Stimulated activated CD8-positive, alpha-beta memory T cell treated with anti-CD3 and anti-CD28 coated beads, Interleukin-15, amount 100 ng/mL, for 24 hours (primary cell): ENCODE results near the gene KCNC2.
"Not testable (repeated sequence)": the region's sequence is repeated elsewhere in the genome, so short reads cannot be mapped to it uniquely, and the experiment has no call there.

ENCODE experiments used
- DNase-seq: peaks from one replicate; pipeline ENCODE4 v3.0.0-alpha.2; 2020; ENCODE audit warnings: low read depth

Gene KCNC2

DNA sequence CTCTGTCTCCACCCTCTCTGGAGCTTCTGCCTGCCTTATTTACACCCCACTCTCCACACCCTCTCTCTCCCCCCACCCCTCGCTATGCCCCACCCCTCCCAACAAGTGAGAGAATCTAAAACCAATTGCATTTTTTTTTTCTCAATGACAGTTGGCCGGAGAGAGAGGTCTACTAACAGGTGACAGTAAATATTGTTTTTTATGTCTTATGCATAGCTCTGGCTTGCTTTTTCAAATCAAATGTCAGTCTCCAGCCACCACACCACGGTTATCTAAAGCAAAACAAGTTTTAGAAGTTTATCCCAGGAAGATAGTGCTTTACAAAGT, at the start of gene KCNC2:
KCNC2 (minus strand) TSS at position 28 of the 327 bp plus-strand sequence.
- no peak for DNase-seq

DNA sequence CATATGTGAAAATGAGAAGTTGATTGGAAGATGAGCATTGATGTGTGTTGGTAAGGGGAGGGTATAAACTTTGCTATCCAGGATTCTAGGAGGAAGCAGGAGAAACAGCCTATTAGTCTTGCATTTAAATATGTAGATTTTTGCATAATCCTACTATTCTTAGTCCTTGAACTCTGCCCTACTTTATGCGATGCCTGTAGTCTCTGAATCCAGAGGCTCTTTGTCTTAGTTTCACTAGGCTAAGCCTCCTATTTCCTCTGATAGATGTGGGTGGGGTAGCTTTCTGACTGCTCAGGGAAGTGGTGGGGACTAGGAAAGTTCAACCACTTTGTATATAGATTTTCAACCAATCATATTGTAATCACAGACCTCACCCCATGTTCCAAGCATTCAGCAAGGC, 49.5 kb upstream of the KCNC2 start:
- no peak for DNase-seq

DNA sequence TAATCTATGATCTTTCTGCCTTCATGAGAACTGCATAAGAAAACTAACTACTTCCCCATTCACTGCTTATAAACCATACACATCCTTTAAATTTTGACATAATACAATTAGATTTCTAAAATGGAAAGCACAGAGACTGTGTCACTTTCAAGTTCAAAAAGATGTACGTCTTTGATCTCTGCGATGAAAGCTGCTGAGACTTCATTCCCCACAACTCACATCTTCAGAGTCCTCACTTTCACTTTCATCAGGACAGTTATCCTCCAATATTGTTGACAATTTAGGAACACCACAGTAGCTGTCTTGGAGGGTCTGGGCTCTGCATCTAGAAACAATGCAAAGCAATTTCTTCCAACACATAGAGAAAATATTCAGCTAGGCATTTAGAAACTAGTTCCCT, 47.9 kb upstream of the KCNC2 start:
- no peak for DNase-seq

DNA sequence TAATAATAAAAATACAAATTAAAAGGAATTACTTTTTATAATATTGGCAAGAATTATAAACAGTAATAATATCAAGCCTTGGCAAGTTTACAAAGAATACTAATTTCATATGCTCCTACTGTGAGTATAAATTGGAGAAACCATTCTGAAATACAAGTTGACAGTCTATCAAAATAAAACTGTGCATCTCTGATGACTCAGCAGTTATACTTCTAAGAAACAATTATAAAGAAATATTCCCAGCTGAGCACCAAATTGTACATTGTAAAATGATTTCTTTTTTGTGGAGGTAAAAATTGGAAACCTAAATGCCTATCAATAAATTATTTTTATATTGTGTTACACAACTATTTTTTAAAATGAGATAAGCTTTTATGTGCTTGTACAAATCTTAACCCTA, 35.5 kb upstream of the KCNC2 start:
- no peak for DNase-seq

DNA sequence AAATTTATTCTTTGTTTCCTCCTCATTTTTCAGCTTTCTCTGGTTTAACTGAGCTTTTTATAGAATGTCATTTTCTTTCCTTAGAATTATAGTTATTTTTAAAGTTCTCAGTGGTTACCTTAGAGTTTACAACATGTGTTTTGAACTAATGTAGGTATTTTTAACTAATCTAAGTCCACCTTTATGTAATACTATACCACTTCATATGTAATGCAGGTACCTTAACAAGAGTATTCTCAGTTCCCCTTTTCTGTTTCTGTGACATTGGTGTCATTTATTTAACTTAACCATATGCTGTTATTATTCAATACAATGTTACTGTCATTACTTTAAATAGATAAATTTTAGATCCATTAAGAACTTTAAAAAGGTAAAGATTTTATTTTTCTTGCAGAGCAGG, 30.3 kb upstream of the KCNC2 start:
- no peak for DNase-seq

DNA sequence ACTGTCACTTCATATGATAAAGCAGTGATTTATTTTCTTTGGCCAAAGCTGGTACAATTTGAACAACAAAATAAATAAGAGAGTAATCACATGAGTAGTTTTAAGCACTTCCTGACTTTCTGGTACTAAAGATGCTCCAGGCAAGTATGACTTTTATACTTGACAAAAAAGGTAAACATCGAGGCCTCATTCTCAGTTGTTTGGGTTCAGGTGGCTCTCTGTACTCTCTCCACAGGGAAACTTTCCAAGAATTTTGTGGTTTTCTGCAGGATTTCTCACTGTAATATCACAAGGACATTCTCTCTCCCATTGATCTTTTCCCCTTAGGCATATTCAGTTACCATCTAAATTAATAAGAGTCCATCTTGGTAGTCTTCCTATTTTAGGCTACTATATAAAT, 26.6 kb upstream of the KCNC2 start:
- no peak for DNase-seq

DNA sequence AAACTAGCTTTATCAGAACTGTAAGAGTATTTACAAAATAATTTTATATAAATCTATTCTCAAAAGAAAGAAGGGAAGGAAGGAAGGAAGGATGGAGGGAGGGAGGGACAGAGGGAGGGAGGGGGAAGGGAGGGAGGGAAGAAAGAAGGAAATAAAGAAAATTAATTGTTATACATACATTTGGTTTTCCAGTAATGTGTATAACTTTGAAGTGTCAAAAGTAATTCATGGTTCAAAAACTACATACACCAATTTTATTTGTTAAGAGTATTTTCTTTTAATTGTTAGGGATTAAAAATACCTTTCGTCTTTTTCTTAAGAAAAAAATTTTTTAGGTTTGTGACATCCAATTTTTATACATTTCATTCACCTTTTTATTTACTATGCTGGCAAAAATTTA, 17.5 kb upstream of the KCNC2 start:
- no peak for DNase-seq

DNA sequence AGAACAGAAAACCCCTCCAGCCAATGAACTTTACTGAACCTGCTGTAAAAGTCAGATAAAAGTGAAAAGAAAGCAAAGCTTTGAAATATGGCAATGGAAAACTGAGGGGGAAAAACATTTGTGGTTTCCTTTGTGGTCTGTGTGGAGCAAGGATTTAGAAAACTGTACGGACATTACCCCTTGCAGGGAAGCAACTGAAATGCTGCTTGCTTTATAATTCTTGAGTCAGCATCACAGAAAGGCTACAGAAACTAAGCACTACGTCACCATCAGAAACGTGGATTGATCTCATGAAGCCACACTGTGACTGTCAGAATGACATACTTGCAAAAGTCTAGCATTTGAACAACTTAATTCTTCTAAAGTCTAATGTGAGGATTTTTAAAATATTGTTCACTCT, 2.4 kb upstream of the KCNC2 start:
- DNase-seq, result no peak

DNA sequence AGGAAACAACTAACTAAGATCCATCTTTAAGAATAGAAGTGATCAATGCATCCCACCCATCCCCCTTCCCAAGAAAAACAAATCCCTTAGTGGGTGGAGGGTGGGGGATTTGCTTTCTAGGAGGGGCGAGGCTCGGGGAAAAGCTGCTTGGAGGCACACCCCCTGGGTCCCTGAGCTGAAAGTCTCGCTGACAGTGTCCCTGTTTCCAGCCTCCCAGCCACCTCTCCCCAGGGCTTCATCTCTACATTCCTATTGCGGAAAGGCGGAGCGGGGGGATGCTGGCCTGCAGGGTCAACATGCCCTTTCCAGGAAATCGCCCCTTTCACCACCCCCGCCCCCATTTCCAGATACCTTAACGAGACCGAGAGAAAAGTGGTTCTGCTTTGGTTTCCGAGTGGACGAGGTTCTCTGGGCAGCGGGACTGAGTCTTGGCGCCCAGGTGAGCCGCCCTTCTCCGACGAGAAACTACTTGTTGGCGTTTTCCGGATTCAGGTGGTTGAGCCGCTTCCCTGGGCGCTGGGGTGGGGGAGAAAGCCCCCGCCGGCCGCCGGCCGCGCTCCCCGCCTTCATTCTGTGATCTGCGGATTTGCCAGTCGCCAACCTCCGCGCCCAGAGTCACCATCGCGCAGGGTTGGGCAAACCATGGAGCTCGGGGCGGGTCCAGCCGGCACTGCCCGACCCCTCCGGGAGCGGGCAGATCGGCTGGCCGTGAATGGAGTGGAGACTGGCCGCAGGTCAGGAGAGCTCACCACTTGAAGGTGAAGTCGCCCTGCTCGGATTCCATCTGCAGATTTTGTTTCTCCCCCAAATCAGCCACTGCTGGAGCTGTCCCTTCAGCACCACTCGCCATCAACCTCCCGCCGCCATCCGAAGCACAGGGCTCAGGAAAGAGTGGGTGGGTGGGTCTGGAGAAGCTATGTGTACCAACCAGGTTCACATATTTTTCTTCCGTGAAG, 505 bp downstream of the KCNC2 start:
- no peak for DNase-seq

DNA sequence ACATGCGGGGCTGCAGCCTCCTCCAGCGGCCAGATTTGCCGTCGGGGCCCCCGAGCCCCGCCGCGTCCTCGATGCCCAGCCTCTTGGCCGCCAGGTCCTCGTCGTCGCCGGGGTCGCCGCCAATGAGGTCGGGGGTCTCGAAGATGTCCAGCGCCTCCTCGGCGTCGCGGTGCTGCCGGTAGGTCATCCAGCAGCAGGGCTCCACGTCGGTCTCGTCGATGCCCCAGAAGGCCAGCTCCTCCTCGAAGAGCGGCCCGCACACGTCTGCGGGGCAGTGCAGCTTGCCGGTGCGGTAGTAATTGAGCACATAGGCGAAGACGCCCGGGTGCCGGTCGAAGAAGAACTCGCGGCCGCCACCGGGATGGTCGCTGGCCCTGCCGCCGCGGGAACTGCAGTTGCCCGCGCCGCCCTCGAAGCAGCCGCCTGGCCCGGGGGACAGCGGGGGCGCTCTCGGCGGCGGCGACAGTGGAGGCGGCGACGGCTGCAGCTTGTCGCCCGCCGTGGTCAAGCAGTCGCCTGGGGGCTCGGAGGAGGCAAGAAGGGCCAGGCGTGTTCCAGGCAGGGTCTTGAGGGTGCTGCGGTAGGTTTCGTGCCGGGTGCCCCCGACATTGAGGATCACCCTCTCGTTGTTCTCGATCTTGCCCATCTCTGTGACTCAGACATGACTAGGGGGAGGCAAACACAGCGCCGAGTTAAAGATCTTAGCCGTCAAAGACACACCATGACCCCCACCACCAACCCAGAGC, 2.1 kb downstream of the KCNC2 start:
- no peak for DNase-seq

DNA sequence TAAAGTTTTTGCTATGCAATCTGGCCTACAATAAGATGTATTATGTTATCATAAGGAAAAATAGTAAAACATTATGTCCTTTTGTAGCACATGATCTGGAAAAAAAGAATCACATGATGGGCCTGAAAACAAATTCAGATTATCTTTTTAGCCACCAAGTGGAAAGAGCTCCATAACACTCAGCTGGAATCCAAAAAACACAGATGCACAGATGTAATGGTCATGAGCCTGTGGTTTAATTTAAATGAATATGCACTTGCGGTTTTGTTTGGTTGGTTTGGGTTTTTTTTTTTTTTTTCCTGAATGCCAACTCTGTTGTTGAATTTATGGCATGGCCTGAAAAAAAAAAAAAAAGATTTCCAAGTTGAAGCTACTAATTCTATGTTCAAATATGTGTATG, 4.1 kb downstream of the KCNC2 start:
- no peak for DNase-seq

DNA sequence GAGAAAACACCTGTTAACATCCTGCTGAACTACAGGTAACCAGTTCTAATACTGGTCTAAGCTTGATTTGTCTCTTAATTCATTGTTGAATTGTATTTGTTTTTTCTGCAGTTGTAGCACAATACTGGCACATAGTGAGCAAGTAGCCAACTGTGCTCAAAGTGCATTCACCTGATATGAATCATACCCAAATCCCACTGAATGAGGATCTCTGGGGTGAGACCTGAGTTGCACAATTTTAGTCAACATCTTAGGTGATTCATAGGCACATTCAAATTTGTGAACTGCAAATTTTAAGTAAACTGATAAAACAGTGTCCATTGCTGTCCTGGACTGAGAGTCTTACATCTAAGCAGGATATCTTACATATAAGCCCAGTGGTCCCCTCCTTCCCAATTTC, 12.8 kb downstream of the KCNC2 start:
- no peak for DNase-seq

DNA sequence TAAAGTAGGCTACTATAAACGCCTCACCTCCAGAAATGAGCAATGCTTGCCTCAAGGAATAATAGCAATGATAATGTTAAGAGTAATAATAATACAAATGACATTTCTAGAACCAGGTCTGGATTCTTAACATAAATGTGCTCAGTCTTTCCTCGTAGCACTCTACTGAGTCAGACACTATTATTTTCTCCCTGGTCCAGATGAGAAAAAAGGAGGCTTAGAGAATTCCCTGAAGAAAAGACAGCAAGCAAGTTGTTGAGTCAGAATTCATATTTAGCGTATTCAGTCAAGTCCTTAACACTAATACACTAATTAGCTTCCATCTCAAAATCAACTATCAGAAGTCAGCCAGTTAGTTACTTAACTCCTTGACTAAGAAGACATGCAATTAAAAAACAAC, 13.2 kb downstream of the KCNC2 start:
- DNase-seq, result no peak

DNA sequence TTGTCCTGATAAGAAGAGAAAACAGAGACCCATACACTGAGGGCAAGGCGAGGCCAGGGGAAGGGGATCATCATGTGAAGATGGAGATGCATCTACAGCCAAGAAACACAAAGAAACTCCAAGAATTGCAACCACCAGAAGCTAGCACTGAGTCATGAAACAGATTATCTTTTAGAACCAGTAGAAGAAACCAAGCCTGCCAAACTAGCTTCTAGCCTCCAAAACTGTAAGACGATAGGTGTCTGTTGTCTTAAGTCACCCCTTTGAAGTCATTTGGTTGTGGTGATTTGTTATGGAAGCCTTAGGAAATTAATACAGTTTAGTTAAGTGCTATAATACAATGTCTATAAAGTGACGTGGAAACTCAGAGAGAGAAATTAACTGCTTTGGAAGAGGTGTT, 15.4 kb downstream of the KCNC2 start:
- DNase-seq, result no peak

DNA sequence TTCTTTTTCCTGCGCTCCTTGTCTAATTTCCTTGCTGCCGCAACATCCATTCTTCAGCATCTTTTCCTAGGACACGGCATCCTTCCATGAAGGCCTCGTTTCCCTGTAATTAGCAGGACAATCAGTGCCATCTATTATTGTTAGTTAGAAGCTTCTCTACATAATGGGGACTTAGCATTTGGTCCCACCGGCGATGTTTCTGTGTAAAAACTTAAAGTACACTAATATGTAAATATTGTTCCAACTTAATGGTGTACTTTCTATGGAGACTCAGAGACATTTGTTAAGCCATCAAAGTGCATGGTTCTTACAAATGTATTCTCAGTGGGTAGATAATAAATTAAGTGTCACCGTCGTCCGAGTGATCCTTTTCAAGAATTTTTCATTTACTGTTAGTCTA, 17.4 kb downstream of the KCNC2 start:
- DNase-seq, result no peak

DNA sequence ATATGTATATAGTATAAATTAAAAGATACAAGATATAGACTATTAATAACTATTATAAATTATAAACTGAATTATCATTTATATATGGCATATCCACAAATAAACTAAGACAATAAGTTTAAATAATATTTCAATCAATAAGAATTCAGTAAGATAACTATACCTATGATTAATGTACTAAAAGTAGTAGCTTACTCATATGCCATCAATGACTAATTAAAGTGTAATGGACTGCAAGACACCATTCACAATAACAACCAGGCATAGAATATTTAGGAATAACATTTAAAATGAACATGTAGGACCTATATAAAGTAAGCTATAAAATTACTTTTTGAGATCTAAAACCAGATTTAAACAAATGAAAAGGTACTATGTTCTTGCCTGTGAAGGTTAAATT, 18.8 kb downstream of the KCNC2 start:
- no peak for DNase-seq

DNA sequence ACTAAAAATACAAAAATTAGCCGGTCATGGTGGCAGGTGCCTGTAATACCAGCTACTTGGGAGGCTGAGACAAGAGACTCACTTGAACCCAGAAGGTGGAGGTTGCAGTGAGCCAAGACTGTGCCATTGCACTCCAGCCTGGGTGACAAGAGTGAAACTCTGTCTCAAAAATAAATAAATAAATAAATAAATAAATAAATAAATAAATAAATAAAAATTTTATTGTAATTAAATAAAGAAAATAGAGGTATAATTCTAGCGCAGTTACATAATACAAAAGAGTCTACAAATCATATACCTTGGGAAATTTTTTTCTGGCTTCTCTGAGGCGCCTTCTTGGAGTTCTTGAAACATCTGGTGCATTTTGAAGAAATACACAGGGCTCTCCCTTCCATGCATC, 23.8 kb downstream of the KCNC2 start:
- not testable (repeated sequence) for DNase-seq

DNA sequence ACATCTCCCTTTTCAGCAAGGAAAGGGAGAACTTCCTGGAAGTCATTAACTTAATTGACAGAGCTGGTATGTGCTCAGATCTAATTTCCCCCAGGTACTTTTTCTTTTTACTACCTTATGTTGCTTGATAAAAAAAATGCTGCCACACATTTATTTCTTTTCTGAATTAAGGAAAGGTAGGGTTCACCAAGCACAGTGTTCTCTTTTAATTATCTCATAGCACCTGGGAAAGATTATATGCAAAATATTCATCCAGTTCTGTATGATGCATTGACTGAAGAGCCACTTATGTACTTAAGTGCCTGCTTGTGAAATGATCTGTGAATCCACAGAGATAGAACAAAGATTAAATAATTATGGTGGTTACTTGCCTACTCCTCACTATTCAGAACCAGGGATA, 25.1 kb downstream of the KCNC2 start:
- DNase-seq, result no peak

DNA sequence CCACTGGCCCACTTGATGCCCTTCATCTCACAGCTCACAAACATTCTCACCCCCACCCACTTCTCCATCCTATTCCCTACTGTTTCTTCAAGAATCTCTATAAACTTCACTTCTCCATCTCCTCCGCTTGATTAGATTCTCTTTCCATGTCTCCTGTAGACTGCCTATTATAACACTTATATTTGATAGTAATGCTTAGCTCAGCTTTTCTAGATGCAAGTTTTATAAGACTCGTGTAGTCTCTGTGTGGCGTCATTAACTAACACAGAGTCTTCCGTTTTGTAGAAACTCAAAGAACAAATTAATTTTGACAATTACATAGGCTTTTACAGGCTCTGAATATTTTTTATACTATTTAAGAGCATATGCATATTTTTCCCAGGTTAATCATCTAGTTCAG, 25.7 kb downstream of the KCNC2 start:
- DNase-seq, result no peak

DNA sequence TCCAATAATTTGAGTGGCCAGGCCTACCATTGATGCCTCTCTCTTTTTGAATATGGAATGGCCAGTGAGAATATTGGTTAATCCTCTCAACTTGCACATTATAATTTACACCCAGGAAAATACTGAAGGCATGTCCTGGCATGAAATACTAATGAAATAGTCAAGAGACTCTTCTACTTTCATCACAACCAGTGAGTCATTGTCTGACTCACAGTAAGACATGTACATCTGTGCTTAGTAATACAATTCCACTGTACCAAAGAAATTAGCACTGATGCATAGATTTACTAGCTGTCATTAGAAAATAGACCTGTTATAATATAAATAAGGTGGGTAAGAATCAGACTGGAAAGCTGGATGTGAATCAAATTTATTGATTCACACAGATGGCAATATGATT, 31.6 kb downstream of the KCNC2 start:
- DNase-seq, result no peak

DNA sequence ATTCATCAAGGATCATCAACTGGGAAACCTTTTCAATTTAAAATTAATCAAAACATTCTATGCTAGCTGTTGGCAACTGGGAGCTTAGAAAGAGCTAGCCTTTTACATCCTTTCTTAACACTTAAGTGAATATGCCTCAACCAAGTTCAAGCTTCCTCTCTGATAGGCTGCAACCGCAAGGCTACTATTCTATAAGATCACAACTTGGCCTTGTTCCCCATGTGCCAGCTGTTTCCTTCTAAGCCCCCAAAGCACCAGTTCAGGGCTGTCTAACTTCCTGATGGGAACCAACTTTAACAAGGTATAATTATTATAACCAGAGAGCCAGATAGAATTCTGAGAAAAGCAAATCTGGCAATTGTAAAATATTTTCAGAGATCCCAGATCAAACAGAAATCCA, 37.0 kb downstream of the KCNC2 start:
- DNase-seq, result no peak

DNA sequence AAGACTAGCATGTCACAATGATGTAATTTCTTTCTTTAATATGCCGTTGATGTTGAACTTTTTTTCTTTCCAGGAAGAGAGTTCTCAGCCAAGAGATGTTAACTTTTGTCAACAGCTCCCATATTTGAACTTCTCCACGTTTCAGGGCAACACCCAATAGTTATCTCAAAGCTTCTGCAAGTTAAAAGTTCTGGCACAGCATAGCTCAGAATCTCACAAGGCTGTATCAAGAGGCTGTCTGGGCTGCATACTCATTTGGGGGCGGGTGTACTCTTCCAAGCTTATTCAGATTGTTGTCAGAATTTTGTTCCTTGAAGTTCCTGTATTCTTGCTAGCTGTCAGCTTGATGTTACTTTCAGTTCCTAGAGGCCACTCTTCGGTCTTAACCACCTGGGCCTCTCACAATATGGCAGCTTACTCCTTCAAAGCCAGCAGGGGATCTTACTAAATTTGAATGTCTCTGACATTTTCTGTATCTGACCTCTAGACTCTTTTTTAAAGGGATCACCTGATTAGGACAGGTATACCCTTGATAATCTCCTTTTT, 38.9 kb downstream of the KCNC2 start:
- DNase-seq, result no peak

DNA sequence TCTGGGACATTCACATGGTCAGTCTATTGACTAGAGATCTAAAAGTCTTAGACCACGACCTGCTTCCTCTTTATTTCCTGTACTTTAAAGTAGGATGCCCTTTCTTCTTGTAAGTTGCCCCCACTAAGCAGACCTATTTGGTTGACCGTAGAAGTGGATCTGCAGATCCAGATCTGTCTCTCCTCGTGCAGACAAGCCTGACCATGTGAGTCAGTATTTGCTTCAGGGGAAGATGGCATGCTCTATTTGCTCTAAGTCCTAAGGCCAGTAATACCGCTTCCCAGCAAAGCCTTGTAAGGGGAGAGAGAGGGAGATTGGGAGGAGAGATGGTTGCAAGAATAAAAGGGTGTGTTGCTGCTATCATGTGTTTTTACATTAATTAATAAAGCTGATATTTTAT, 46.8 kb downstream of the KCNC2 start:
- DNase-seq, result no peak
